ENCODE data around the gene PCDHGB5.

DNA sequence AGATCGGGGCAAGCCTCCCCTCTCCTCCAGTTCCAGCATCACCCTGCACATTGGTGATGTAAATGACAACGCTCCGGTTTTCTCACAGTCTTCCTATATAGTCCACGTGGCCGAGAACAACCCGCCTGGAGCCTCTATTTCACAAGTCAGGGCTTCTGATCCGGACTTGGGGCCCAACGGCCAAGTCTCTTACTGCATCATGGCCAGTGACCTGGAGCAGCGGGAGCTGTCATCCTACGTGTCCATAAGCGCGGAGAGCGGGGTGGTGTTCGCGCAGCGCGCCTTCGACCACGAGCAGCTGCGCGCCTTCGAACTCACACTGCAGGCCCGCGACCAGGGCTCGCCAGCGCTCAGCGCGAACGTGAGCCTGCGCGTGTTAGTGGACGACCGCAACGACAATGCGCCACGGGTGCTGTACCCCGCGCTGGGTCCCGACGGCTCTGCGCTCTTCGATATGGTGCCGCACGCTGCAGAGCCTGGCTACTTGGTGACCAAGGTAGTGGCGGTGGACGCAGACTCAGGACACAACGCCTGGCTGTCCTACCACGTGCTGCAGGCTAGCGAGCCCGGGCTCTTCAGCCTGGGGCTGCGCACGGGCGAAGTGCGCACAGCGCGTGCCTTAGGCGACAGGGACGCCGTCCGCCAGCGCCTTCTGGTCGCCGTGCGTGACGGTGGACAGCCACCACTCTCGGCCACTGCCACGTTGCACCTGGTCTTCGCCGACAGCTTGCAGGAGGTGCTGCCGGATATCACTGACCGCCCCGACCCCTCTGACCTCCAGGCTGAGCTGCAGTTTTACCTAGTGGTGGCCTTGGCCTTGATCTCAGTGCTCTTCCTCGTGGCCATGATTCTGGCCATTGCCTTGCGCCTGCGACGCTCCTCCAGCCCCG lies 8.3 kb upstream of the PCDHGB5 start:
- no peak for TF ChIP-seq POLR2AphosphoS5 (IDR thresholded peaks at IDR 0.05; ENCODE audit: low read depth, low read length)
- no peak for TF ChIP-seq POLR2A (IDR thresholded peaks at IDR 0.05; ENCODE audit: low read depth, low read length)
